Ovary (tissue), 9 donors: ENCODE measurements around the gene ENGASE. TPM values are rescaled to one million over a fixed set of nuclear protein-coding genes. Genes with fewer than 3 reads are reported as not detected.

Experiments
- DNase-seq, 5 donors: peaks; one replicate each; pipeline ENCODE4 v3.0.0-alpha.2; 2019 to 2020
- H3K27ac ChIP-seq, 2 donors: fragments of 200-600 bp; one replicate each; pipeline versions ENCODE4 v1.5.1 to v1.8.0; 2019 to 2022
- H3K27me3 ChIP-seq: fragments of 200-600 bp; one replicate; pipeline ENCODE4 v1.8.0; 2022
- H3K36me3 ChIP-seq: fragments of 200-600 bp; sonication (generic); one replicate; pipeline ENCODE4 v1.5.1; 2019
- H3K4me1 ChIP-seq: one replicate; pipeline ENCODE4 v1.8.1; 2013; ENCODE audit warnings: mild to moderate bottlenecking, moderate library complexity; ENCODE audit not compliant: insufficient read depth
- H3K4me3 ChIP-seq: fragments of 200-600 bp; sonication (generic); one replicate; pipeline ENCODE4 v1.5.1; 2017
- H3K9me3 ChIP-seq, 2 donors: fragments of 200-600 bp in 1 of 2; sonication (generic) in 1 of 2; one replicate each; pipeline versions ENCODE4 v1.5.1 to v1.8.1; 2013 to 2019; ENCODE audit warnings: mild to moderate bottlenecking in 1 of 2, moderate library complexity in 1 of 2
- CTCF ChIP-seq, 3 donors: fragments of 450-650 bp in 2 of 3; fragments of 200-600 bp in 1 of 3; IDR thresholded peaks; one replicate each; pipeline versions ENCODE4 v1.5.1 to v1.8.0; 2016 to 2022; ENCODE audit warnings: antibody characterized with exemption in 3 of 3, mild to moderate bottlenecking in 1 of 3
- EP300 ChIP-seq: sonication (generic); formaldehyde crosslinking; IDR thresholded peaks from one replicate; pipeline ENCODE4 v1.6.1; 2017; ENCODE audit warnings: antibody characterized with exemption
- POLR2A ChIP-seq: fragments of 450-650 bp; IDR thresholded peaks from one replicate; pipeline ENCODE4 v1.6.1; 2017; ENCODE audit warnings: antibody characterized with exemption, mild to moderate bottlenecking, moderate library complexity
- WGBS, 3 donors: extraction: QIAGEN DNeasy Blood & Tissue Kit in 1 of 3; methylation state at CpG; one replicate each; pipeline versions ENCODE4 v1.1.5 to v1.1.7; 2013 to 2017; 5-methylcytosine and 5-hydroxymethylcytosine counted together
- intact Hi-C, 4 donors: fragments of 100-400 bp; cut with DNase I; formaldehyde crosslinking; loops; one replicate each; pipeline versions ENCODE4 v1.11.0 to v1.15.1; 2022 to 2023
- polyA plus RNA-seq, 2 donors: library from polyadenylated mRNA; stranded (reverse); fragments of 200-250 nt in 1 of 2; fragments of 350-450 nt in 1 of 2; fragmentation: Illumina TruSeq in 1 of 2; extraction: RNeasy Lipid Tissue Mini Kit (QIAGEN cat#74804) in 1 of 2; gene quantifications; one replicate each; pipeline ENCODE4 v1.2.3, GENCODE V29; 2013 to 2014
- total RNA-seq, 7 donors: library from RNA; depleted of rRNA in 2 of 7; stranded (reverse); fragments of >200 nt in 2 of 7; fragmentation: NEBNext Ultra II Directional in 3 of 7; extraction: Animal tissue kit (Norgen Biotek cat#: 25700) in 3 of 7; gene quantifications; one replicate each; pipeline versions ENCODE4 v1.1.0 to v1.2.4, GENCODE V29; 2016 to 2023
- donor health status: DM: no; HTN: no; CAD: no; lungs with moderate emphysema.
- donor health status: DM: no; HTN: no; CAD: no.
- donor health status: Bipolar disorder and iron deficiency.
- donor health status: DM: yes; HTN: yes; CAD: no.
- donor health status: DM: no; HTN: no; CAD: no.
- donor health status: DM: yes; HTN: yes; CAD: no.

Gene ENGASE
- total and polyA plus RNA-seq, 9 donors: 6.0 to 61.5 (median 39.7) TPM

DNA sequence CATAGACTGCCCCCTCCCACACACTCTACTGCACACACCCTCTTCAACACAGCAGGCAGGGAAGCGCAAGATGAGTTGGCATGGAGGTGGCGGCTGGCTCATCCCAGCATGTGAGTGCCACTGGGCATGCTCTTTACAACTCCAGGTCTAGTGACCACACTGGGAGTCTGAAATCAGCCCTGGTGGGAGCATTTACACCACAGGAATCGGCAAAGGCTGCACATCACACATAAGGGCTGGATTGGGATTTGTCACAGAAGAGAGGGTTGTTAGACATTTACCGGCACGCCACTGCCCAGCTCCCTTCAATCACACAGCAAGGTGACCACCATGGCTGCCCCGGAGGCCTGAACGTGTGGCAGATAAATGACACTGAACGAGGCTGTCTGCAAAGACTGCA lies 49.4 kb downstream of the ENGASE start:
- Histone ChIP-seq H3K27ac (no peak overlapping the region), H3K4me1 (no peaks in the 10 kb centered on the region), H3K9me3 (no peaks in the 10 kb centered on the region), H3K4me3 (no peak overlapping the region), H3K27me3 (no peaks in the 10 kb centered on the region), H3K36me3 (no peaks in the 10 kb centered on the region)
- no peak for DNase-seq
- TF ChIP-seq EP300: no peak
- intact Hi-C loops: no loop called here
- 93 to 95% (median 93%) methylated on average over 8 of the region's 8 CpGs for WGBS, 3 donors

DNA sequence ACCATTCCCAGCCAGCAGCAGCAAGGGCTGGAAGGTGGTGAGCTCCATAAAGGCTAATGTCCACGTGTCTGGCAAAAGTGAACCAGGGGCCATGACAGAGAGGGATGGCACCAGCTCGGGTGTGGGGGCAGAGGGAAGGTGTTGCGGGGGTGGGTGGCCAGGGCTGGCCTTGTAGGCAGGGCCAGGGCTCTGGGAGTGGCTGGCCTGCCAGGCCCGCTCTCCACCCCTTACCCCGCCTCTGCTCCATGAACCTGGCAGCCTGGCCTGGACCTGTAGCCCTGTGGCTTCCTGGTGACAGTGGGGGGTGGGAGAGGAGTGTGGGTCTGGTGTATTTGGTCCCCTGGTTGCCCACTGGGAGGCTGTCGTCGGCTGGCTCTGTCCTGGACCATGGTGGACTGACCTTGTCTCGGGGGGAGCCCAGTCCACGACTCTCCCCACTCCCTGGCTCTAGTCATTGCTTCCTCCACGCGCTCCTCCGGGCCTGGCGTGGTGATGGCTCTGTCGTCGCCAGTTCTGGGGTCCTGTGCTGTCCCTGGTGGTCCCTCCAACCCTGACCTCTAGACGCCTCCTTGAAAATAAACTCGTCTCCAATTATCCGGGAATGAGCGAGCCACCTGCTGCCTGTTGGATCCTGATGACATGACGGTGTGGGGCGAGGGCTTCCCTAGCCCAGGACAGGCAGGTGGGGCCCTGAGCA lies 50.0 kb downstream of the ENGASE start:
- Histone ChIP-seq H3K36me3 (no peaks in the 10 kb centered on the region), H3K9me3 (no peaks in the 10 kb centered on the region), H3K4me3 (no peak overlapping the region), H3K4me1 (no peaks in the 10 kb centered on the region), H3K27me3 (no peaks in the 10 kb centered on the region), H3K27ac (no peak overlapping the region)
- no peak for TF ChIP-seq POLR2A
- no peak for TF ChIP-seq EP300
- TF ChIP-seq CTCF (IDR thresholded peaks at IDR 0.05): no peak
- no peak for DNase-seq
- intact Hi-C loops: no loop called here
- WGBS, 3 donors: 83 to 89% (median 87%) methylated on average over 19 to 21 of the region's 21 CpGs

DNA sequence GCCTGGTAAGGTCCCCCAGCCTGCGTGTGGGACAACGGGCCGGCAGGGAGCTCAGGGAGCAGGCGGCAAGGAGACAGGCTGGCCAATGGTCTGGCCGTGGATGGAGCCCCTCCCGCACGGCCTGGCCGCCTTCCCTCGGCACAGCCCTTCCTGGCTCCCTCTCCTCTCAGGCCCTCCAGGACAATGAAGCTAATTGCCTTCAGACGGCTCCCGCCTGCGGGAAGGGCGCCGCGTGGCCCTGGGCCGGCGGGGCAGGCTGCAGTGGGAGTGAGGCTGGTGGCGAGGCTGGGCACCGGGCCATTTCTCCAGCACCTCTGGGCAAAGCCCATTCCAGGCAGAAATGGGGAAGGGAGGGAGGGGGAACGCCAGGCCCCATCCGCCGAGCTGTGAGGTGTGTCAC lies 50.9 kb downstream of the ENGASE start:
- intact Hi-C loops: no loop called here
- WGBS, 3 donors: 16 to 20% (median 18%) methylated on average over 20 to 22 of the region's 22 CpGs
- Histone ChIP-seq H3K27ac (no peak overlapping the region), H3K9me3 (no peaks in the 10 kb centered on the region), H3K4me3 (no peak overlapping the region), H3K27me3 (no peaks in the 10 kb centered on the region), H3K36me3 (no peaks in the 10 kb centered on the region), H3K4me1 (no peaks in the 10 kb centered on the region)
- DNase-seq: no peak
- TF ChIP-seq EP300 (no peak), CTCF (IDR thresholded peaks at IDR 0.05) (no peak), POLR2A (no peak)

DNA sequence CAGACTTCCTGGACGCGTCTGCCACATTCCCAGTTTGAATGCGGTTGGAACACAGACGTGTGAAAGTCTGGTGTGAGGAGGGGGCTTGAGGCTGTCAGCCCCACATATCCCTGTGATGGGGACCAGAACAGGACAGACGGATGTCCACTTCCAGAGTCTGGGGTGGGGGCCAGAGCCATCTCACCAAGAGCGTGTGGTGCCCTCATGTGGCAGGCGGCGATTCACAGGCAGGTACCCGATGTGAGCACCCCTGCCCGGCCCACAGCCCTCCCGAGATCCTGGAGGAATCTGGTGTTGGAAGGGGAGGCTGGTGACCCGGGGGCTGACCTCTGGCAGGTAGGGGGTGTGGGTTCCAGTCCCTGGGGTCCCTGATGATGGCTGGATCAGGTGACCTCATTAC lies 51.5 kb downstream of the ENGASE start:
- intact Hi-C loops: no loop called here
- no peaks in the 10 kb centered on the region for H3K4me1 ChIP-seq
- H3K27ac ChIP-seq: no peak overlapping the region
- H3K9me3 ChIP-seq: no peaks in the 10 kb centered on the region
- no peaks in the 10 kb centered on the region for H3K36me3 ChIP-seq
- WGBS, 3 donors: 44 to 54% (median 46%) methylated on average over 11 to 12 of the region's 12 CpGs
- TF ChIP-seq POLR2A (no peak), CTCF (IDR thresholded peaks at IDR 0.05) (no peak), EP300 (no peak)
- H3K27me3 ChIP-seq: no peaks in the 10 kb centered on the region
- H3K4me3 ChIP-seq: no peak overlapping the region
- no peak for DNase-seq

DNA sequence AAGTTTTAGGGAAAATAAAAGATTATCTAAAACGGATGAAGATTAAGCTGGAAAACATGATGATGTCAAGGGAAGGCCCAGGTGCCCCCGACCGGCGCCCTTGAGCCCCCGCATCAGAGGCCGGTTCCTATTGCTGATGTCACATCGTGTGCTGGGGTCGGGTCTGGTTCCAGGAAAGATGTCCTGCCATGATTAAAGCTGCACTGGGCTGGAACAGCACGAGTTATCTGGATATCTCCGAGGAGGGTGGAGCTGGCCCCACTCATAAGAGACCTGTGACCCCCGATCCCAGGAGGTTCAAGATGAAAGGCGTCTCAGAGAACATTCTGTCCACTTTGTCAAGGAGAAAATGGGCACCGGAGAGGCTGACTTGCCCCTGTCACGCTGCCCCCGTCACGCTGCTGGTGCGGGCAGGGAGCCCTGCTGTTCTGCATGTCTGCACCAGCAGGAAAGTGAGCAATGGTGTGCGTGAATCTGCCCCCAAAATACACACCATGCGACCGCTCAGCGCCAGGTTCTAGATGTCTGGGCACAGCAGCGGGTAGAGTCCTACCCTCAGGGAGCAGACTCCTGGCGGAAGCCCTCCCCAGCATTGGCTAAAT lies 53.0 kb downstream of the ENGASE start:
- DNase-seq: no peak
- H3K4me1 ChIP-seq: no peaks in the 10 kb centered on the region
- H3K4me3 ChIP-seq: no peak overlapping the region
- H3K36me3 ChIP-seq: no peaks in the 10 kb centered on the region
- no peaks in the 10 kb centered on the region for H3K9me3 ChIP-seq
- H3K27me3 ChIP-seq: no peaks in the 10 kb centered on the region
- WGBS, 3 donors: 71 to 76% (median 71%) methylated on average over 23 of the region's 23 CpGs
- no peak overlapping the region for H3K27ac ChIP-seq
- TF ChIP-seq EP300: no peak
- TF ChIP-seq POLR2A: no peak
- no peak for TF ChIP-seq CTCF (IDR thresholded peaks at IDR 0.05)
- intact Hi-C loops: no loop called here
